NCI-H82 treated with DMSO at 0.1 percent for 48 hours (cell line): ENCODE measurements around the gene MAP3K6.
A peak's percentile ranks its signal among the peaks of the same experiment; 100 is the strongest.

Source experiments
- DNase-seq: peaks from one replicate; lab custom pipeline; 2025; ENCODE audit not compliant: unreplicated experiment; lab: John Stamatoyannopoulos, UW

The MAP3K6 gene

GRCh38 chr1:27336756-27337155, 30.0 kb downstream of the MAP3K6 start:
- no peak for DNase-seq

DNA sequence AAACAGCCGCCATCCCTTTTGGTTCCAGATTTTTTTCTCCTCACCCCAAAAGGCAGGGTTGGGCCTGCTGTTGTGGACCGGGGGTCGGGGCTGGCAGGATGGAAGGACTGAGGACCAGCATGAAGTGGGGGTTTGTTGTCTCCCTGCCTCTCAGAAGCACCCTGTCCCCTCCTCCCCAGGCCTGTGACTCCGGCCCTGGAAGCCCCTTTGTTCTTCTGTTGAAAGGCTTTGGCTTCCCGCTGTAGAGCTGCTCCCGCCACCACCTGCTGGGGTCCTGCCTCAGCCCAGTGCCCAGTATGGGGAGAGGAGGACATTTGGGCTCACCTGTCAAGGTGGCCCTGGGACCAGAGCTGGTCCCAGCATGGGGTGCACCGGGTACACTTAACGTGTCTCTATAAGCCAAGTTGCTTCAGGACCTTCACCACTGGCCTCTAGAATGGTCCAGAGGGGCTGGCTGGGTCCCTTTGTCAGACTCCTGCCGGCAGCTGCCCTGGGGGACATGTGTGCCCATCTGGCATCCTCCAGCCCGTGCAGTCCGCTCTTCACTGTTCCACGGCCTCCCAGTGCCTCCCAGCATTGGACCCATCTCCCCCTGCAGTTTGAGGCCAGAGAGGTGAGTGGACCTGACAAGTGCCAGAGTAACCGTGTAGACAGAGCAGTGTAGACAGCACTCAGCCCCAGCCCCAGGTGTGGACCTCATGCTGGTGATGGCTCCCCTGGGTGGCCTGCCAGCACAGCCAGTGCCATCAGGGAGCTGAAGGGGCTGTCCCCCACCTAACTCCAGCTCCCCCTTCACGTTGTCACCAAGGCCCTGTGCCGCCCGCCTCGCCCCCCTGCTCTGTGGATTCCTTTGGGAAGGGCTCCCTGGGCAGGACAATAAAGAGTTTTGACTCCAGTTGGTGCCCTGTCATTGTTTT, 31.0 kb downstream of the MAP3K6 start:
- no peak for DNase-seq

- DNase-seq = no peak
Observed at GRCh38 chr1:27333717-27334279, 33.0 kb downstream of the MAP3K6 start.

DNA sequence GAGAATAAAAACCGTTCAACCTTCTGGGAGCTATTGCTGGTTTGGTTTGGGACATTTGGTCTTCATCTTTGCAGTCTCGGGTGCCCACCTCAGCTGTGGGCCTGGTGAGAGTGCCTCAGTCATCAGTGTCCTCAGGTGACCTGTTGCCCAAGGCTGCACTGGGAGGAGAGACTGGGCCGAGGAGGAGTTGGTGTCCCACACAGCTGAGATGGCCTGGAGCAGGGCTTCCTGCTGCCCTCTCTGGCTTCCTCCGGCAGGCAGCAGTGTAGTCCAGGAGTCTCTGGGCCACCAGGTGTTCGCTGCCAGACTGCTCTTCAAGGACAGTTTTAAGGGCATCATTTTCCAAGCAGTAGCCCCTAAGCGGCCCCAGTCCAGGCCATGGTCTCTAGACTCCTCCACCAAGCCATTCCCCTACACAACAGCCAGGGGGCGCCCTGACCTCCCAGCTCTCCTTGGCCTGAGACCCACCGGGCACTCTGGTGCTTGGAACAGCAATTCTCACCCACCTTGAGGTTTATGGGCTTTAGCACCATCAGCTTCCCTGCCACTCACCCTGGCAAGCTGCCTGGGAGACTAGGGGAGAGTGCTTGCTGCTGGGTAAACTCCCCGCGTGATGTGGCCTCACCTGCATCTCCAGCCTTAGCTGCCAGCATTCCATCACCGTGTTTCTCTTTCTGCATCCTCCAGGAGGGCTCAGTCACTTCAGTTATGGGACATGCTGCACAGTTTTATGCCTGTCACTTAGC, 34.1 kb downstream of the MAP3K6 start:
- DNase-seq = peak; percentile 15

GRCh38 chr1:27331922-27332321, 34.8 kb downstream of the MAP3K6 start:
- no peak for DNase-seq

DNA sequence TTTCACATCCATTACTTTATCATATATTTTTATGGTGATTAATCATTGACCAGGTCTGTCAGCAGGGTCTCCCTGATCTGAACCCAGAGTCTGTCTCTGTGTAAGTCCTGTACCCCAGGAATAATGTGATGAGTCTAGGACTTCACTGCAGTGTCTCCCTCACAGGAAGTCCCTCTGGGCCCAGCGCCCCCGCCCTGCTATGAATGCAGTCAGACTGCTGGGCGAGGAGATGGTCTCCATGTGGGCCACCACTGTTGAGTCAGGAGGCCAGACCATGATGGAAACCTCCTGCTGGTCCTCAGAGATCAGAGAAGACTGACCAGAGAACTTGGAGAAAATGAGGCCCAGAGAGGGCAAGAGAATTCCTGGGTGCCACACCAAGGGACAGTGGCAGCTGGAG, 35.3 kb downstream of the MAP3K6 start:
- DNase-seq = no peak

GRCh38 chr1:27330786-27331185, 36.0 kb downstream of the MAP3K6 start:
- DNase-seq = no peak

- DNase-seq = no peak
Observed at GRCh38 chr1:27327964-27328363, 38.8 kb downstream of the MAP3K6 start.

DNA sequence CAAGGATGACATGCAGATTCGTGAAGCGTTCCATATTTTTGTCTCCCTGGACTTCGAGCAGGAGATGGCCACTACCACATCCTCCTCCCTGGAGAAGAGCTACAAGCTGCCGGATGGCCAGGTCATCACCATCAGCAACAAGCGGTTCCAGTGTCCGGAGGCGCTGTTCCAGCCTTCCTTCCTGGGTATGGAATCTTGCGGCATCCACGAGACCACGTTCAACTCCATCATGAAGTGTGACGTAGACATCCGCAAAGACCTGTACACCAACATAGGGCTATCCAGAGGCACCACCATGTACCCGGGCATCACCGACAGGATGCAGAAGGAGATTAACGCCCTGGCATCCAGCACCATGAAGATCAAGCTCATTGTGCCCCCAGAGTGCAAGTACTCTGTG, 41.5 kb downstream of the MAP3K6 start:
- no peak for DNase-seq

GRCh38 chr1:27322569-27323240, 44.1 kb downstream of the MAP3K6 start:
- DNase-seq = no peak

DNA sequence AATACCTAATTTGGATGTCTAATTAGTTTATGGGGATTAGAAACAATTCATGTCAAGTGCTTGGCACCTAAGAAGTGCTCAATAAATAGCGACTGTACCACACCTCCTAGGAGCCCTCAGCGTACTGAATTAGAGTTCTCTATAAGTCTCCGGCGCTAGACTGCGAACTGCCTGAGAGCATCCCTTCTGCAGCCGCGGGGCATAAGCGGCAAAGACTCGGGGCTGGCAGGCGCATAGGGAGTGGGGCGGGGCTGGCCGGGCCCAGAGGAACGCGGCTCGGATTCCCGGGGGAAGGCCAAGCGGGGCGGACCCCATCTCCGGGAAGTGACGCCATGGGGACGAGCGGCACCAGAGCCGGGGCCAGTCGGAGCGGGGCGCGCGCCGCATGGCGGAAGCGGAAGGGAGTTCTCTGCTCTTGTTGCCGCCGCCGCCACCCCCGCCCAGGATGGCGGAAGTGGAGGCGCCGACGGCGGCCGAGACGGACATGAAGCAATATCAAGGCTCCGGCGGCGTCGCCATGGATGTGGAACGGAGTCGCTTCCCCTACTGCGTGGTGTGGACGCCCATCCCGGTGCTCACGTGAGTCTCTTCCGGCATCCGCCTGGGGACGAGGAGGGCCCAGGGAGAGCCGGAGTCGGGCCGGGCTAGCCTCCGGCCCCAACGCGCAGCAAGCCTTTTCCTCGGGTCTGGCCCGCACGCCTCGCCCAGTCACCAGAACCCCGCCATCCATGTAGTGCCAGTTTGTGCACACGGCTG, 44.8 kb downstream of the MAP3K6 start, which contains the start of gene TMEM222:
Gene TMEM222, plus strand, starts transcription at position 351 of the 756 bp plus-strand sequence. Its CDS starts 35 bp downstream, at position 386.
- peak; percentile 89 for DNase-seq

DNA sequence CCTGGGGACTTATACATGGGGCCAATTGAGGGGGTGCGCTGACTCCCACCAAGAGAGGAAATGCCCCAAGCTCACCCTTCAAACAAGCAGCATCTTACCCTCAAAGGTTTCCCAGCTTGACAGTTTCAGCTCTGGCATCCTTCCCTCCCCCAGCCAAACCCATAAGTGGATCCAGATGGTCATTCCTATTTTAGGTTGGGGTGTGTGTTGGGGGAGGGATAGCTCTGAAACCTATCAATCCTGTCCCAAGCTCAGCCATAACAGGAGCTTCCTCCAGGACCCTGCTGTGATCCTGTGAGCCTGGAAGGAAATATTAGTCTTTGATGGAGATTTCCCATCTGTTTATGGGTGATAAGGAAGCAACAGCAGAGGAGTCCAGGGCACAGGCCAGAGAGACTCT, 48.2 kb downstream of the MAP3K6 start:
- DNase-seq = peak; percentile 91

GRCh38 chr1:27318136-27318535, 48.6 kb downstream of the MAP3K6 start:
- peak; percentile 70 for DNase-seq

DNA sequence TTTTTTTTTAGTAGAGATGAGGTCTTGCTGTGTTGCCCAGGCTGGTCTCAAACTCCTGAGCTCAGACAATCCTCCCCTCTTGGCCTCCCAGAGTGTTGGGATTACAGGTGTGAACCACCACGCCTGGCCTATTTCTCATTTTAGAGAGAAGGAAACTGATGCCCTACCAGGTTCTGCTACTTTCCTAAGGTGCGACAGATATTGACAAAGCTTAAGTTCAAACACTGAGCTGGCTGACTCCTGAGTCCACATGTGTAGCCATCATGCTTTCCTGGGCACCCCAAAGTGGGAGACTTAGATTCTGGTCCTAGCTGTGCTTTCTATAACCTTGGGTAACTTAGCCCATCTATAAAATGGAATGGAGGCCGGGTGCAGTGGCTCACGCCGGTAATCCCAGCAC, 49.9 kb downstream of the MAP3K6 start:
- no peak for DNase-seq

DNA sequence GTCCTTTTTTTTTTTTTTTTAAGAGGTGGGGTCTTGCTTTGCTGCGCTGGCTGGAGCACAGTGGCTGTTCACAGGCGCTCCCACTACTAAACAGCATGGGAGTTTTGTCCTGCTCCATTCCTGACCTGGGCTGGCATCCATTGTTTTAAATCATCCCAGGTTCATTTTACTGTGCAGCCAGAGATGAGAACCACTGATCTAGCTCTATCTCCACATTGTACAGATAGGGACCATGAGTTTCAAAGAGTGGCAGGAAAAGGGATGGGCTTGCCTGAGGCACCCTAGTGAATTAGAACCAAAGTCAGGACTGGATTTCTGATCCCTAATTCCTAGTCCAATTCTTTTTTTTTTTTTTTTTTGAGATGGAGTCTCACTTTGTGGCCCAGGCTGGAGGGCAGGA, 52.0 kb downstream of the MAP3K6 start:
- DNase-seq = no peak

DNA sequence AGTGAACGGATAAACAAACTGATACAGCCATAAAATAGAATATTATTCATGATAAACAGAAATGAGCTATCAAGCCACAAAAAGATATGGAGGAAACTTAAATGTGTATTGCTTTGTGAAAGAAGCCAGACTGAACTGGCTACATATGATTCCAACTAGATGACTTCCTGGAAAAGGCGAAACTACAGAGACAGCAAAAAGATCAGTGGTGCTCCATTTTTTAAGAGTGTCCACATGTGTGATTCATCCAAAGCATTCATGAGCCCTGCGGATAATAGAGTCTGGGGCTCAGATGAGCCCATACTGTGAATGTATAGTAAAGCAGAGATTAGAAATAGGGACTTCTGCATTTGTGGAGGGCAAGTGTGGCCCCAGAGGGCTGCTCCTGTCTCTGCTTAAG, 52.6 kb downstream of the MAP3K6 start:
- DNase-seq = no peak

DNA sequence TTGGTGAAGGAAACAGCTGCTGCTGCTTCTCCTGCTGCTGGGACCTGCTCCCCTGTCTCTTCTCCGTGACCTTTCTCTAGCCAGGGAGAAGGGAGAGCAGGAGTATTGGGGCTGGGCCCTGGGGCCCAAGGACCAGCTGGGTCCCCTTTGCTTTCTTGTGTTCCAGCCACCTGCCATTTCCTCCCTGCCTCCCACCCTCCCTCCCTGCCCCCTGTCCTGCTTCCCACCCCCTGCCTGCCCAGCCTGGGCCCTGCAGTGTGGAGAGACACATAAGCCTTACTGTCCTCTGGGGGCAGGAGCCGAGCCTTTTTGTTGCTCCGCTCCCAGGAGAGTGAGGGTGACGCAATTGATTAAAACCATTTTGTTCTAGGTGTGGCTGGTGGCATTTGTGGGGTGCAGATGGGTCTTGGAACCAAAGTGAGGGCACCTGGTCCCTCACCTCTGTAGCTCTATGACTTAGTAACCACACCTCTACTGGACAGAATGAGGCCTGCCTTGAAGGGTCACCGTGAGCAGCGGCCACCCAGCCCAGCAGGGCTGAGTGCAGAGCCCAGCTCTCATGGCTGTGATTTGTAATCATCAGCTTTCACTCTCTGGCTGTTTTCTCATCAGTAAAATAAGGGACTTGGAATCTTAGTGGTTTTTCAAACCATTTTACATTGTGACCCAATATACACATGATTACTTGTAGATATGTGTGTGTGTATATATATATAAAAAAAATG, 58.7 kb downstream of the MAP3K6 start:
- DNase-seq = no peak

- DNase-seq = no peak
Observed at GRCh38 chr1:27306892-27307761, 59.6 kb downstream of the MAP3K6 start.

DNA sequence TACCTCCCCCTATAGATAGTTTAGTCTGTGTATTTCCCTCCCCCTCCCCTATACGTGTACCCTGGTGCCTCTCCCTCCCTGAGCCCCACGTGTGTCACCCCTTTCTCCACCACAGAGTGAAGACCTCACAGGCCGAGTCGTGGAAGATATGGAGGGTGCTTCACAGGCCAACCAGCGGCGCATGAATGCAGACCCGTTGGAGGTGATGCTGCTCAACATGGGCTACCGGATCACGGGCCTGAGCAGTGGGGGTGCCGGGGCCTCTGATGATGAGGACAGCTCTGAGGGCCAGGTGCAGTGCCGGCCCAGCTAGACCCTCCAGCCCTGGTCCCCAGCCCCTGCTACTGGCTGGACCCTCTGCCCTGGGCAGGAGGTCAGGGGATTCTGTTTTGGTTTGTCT, 60.7 kb downstream of the MAP3K6 start:
- DNase-seq = no peak
